Kasumi-1 (cell line): ENCODE measurements around the gene TNNT3.

Experiments
- DNase-seq, 2 experiments: peaks; one replicate each; lab custom pipeline; 2025; lab: John Stamatoyannopoulos, UW

Gene TNNT3

DNA sequence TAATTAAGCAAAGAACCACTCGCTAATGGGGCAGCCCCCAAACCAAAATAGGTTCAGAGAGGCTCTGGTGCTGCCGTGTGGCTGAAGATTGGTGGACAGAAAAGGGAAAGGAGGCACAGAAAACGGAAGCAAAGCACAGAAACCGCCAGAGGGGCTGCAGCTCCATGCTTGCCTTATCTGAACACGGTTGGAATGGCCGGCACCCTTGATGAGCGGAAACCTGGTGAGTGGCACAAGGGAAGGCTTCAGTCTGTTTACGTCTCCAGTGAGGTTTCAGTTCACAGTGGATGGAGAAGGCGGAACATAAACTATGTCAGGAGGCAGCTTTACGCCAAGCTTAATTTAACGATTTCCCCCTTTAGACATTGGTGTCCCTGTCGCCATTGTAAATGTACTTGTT lies 22.6 kb upstream of the TNNT3 start:
- DNase-seq, result peak; percentile 88 to 93

DNA sequence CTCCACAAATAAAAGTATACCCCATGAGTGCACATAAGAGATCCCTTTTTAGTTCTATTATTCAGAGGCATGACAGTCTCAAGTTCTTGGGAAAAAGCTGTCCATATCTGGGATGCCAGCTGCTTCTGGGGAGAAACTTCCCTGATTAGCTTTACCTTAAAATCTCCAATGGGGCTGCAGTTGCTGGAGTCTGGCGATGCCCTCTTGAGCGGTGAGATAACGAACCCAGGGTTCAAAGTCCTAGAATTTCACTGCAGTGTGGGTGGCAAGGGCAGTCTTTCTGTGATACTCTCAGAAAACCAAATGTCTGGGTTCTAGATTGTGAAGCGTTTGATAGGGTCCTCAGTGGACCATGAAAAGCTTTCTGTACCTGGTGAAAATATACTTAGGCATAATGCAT lies 20.4 kb upstream of the TNNT3 start:
- DNase-seq, result no peak

DNA sequence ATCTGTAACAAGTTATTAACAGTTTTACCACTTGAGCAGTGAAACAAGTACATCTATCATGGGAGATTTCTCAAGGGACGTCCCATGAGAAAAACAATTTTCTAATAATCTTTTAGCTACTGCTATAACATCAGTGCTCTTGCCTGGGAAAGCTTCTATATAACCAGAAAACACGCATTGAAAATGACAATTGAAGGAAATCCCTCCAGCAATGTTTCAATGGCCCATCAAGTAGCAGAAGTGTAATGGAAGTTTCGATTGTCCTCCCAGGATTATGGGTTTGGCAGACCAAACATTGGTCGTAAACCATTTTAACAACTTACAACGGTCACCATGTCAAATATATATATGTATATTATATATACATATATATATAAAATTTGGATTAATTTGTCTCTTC lies 19.8 kb upstream of the TNNT3 start:
- DNase-seq, result no peak

DNA sequence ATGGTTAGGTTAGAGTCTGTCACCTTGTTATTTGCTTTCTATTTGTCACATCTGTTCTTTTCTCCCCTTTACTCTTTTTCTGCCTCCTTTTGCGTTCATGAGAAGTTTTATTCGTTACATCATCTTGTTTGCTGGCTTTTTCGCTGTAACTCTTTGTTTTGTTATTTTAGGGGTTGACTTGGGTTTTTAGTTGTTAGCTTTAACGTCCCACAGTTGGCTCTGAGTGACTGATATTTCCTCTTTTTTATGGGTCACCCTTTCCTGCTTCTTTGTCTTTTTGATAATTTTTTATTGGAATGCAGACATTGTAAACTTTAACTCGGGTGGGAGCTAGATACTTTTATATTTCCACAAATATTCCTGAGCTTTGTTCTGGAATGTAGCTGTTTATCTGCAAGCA lies 13.3 kb upstream of the TNNT3 start:
- DNase-seq, result peak; percentile 25

DNA sequence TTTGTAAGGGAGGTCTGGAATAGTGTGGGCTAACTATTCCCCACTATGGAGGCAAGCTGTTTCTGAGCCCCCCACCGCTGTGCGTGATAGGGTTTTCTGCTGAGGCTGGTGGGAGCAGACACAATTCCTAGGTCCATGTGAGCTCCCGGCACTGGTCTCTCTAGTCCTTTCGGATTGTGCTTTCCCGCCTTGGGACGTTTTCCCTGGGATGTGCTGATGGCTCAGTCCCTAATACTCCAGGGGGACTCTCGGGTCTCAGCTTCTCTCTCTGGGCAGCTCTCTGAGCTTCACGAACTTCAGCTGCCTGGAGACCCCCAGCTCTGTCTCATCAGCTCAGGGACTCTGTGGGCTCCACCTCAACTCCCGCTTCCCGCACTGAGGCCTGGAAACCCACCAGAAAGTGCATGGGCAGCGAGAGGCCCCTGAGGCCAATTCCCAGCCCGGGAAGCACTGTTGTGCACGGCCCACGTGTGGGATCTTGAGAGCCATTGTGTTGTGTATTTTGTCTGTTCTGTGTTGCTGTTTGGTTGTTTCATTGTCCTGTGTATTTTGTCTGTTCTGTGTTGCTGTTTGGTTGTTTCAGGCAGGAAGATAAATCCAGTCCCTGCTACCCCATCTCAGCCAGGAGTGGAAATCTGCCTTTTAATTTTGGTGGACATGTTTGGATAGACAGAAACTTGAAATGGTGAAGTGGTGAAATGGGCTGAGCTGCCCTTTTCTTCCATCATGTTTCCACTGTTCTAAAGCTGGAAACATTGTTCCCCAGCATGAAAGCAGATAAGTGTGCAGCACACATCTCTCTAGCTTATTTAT lies 12.7 kb upstream of the TNNT3 start:
- no peak for DNase-seq

DNA sequence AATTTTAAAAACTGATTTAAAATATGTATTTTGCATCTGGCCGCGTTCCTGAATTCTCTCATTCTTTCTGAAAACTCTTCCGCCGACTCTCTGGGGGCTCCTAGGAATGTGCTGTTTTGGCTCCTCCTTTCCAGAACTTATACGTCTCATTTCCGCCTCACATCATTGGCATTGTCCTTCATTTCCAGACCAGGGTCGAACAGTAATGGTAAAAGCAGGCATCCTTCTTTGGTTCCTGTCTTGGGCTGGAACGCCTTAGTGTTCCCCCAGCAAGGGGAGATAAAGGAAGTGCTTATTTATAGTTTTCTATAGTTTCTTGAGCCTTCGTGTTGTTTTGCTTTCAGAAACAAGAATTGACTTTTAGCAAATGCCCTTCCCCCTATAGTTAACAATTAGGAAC lies 10.9 kb upstream of the TNNT3 start:
- DNase-seq, result no peak

DNA sequence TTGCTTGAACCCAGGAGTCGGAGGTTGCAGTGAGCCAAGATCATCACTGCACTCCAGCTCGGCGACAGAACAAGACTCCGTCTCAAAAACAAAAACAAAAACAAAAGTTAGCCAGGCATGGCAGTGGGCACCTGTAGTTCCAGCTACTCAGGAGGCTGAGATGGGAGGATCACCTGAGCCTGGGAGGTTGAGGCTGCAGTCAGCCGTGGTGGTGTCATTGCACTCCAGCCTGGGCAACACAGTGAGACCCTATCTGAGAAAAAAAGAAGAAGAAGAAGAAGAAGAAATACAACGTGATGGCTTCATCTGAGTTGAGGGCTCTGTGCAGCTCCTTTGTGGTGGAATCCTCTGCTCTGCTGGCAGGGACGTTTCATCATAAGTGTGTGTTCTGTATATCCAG lies 10.0 kb upstream of the TNNT3 start:
- no peak for DNase-seq

DNA sequence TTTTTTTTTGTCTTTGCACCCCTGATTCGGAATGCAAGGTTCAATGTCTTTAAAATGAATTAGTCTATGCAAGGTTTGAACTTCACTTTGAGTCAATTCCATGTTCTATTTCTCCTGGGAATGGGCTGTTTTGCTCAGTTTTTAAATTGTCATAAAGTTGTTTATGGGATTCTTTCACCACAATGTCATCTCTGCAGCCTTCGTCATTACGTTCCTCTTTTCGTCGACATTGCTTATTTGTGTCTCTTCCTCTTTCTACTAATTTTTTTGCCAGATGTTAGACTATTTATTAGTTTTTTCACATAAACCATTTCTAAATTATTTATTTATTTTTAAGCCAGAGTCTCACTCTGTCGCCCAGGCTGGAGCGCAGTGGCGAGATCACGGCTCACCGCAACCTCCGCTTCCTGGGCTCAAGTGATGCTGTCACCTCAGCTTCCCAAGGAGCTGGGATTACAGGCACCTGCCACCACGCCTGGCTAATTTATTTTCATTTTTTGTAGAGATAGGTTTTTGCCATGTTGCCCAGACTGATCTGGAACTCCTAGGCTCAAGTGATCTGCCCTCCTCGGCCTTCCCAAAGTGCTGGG lies 7.1 kb upstream of the TNNT3 start:
- peak; percentile 53 to 70 for DNase-seq

DNA sequence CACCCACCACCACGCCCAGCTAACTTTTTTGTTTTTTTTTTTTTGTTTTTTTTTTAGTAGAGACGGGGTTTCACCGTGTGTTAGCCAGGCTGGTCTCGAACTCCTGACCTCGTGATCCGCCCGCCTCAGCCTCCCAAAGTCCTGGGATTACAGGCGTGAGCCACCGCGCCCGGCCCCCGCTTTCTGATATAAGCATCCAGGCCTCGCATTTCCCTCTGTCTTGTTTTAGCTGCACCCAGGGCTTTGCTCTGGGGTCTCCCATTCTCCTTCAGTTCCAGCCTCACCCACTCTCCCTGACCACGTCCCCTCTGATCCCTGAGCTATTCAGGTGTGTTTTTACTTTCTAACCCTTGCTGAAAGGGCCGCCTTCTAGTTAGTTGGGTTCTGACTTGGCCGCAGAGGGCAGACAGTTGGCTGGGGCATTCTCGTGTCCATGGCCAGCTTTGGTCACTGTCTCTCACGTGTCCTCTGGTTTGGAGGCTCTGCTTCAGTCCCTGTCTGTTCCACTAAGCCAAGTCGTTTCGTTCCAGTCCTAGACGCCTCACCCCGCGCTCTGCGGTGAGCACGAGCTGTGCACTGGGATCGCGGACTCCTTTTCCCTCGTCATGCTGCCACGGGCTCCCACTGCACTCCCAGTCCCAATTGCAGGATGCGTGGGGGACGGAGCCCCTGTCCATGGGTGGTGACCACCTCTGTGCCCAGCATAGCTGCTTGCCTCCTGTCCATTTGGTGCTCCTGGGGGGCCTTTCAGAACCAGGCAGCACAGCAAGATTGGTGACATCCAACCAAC lies 6.0 kb upstream of the TNNT3 start:
- no peak for DNase-seq

DNA sequence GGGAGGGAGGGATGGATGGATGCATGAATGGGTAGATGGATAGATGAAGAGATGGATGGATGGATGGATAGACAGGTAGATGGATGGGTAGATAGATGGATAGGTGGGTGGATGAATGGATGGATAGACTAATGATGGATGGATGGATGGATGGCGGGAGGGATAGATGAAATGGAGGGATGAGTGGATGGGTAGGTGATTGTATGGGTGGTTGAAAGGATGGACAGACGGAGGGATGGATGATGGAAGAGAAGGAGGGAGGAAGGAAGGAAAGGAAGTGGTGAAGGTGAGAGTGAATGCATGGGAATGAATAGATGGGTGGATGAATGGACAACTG lies 3.7 kb upstream of the TNNT3 start:
- no peak for DNase-seq

DNA sequence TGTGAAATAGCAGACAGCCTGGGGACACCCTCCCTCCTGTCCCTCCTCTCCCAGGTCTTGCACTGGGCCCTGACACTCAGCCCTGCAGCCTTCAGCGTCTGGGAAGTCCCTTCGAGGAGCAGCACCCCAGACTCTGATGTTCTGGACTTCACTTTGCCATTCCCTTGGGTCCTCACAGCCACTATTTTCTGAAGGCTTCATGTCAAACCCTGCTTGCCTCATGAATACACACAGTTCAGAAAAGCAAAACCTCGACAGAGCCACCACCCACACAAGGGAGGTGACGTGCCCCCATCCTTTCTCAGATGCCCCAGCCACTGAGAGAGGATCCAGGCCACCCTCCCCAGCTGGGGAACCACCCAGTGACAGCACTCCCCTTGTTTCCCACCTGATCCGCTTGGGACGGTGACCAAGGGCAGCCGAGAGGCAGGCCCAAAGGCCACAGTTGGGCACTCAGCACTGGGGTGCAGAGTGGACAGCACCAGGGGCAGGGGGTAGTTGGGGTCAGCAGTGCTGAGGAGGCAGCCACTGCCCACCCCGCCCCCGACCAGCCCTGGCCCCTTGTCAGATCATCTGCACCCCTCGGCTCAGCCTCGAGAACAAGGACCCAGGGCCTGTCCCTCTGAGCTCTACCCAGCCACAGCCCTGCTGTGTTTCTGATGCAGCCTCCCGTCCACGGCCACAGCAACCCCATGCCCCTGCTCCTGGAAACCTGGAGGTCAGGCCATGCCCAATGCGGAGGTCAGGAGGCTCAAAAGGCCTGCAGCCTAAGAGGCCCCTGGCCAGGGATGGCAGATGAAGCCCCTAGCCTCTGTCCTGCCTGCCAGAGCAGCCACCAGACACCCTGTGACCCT lies 3.1 kb upstream of the TNNT3 start:
- no peak for DNase-seq

DNA sequence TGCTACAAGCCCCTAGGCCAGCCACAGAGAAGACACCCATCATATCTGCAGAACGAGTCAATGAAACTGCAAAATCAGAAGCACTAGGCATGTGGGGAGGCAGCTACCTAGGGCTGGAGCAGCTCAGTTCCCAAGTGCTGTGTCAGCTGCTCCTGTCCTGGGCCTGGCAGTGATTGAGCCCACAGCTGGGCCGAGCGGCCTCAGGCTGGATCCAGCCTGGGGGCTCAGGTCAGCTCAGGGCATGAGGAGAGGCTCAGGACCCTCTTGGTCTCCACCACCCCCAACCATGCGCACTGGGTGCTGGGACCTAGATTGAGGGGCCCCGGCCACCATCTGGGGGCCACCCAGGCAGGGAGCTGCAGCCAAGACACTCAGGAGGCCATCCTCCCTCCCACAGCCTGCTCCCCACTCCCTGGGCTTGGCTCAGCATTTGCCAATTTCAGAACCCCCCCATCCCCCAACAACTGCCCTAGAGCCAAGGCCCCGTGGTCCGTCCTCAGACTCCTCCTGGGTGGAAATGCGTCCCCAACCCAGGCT lies 2.4 kb upstream of the TNNT3 start:
- DNase-seq, result no peak

DNA sequence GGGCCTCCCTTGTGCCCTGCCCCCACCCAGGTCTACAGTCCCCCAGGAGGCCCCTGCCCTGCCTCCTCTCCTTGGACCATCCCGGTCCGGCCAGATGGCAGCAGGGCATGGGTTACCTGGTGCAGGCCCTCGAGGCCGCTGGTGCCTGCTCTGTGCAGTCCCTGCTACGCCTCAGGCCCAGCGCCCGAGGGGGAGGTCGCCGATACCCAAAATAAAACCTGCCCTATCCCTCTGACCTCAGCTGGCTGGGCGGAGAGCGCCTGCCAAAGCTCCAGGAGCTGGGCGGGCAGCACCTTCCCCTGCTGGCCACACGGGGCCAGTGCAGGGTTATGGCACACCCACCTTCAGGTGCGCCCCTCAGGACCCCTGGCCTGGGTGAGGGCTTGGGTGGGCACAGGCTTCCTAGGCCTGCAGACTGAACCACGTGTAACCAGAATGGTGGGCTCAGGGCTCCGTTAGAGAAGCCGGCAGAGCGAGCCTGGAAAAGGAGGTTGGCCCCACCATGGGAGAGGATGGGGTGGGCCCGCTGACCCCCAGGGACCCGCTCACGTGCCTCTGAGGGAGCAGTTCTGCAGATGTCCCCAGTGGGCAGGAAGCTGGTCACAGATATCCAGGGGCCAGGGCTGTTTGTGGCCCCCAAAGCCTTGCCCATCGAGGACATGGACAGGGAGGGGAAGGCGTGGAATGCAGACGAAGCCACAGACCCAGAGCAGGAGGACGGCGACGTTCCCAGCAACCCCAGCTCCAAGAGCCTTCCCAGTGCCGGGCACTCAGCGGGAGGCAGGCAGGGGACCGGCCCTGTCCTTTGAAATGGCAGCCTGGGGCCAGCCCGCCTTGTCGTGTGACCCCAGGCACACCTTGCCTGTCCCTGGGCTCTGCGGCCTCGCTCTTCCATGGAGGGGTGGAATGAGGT lies 1.7 kb upstream of the TNNT3 start:
- no peak for DNase-seq

DNA sequence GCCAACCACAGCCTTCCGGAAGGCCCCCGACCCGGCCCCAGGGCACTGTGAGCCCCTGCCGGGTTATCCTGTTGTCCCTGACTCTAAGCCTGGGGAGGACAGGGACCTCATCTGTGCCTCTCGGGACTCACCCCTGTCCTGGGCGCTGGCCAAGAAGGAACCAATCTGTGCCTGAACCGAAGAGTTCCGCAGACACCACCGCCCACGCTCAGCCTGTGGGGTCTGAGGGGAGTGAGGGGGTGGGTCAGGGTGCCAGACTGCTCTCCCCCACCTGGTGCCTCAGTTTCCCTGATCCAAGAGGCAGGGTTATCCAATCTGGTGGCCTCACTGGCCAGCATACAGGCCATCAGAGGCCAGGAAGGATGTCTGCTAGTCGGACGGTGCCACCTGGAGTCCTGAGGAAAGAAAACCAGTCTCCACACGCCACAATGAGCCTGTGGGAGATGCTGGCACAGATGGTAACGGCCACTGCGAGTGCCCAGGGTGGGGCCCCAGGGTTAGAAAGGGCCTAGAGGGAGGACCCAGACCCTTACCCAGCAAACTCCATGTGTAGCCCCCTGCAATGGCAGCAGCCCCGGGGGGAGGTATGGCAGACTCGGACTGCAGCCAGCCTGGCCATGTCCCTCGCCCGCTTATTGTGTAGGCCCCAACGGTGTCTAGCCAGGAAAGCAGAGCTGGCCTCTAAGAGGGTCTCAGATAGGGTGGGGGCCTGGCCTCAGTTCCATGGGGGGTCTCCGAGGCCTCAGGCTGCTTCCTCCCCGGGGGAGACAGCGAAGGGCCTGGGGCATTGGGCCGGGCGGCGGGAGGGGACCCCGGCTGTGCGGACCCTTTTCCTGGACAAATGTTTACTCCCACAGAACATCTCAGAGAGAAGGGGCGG lies 827 bp upstream of the TNNT3 start:
- no peak for DNase-seq

DNA sequence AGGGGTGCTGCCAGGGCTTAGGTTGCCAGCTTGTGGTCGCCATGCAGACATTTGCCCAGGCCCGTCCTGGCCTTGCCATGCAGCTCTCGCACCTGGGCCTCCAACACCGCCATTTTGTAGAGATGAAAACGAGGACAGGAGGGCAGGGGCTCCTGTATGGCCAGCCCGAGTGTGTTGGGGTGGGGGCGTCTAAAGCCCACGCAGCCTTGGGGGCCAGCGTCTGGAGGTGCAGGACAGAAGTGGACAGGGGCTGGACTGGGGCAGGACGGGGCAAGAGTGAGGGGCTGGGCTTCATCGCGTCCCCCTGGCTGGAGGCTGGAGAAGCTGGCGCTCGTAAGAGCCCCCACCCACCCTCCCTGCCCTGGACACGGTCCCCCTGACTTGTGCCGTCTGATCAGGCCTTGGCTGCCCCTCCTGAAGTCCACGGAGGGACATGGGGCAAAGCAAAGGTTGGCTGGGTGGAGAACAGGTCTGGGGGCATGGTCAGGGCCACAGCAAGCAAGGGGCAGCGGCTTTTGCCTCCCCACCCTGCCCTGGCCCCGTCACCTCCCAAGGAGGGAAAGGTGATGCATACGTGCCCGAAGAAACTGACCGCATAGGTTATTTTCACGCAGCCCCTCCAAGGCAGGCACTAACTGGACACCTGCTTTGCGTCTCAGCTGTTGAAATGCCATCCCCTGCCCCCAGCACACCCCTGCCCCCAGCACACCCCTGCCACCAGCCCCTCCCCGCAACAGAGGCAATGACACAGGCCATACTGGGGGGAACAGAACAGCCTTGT lies 815 bp downstream of the TNNT3 start:
- DNase-seq, result no peak

DNA sequence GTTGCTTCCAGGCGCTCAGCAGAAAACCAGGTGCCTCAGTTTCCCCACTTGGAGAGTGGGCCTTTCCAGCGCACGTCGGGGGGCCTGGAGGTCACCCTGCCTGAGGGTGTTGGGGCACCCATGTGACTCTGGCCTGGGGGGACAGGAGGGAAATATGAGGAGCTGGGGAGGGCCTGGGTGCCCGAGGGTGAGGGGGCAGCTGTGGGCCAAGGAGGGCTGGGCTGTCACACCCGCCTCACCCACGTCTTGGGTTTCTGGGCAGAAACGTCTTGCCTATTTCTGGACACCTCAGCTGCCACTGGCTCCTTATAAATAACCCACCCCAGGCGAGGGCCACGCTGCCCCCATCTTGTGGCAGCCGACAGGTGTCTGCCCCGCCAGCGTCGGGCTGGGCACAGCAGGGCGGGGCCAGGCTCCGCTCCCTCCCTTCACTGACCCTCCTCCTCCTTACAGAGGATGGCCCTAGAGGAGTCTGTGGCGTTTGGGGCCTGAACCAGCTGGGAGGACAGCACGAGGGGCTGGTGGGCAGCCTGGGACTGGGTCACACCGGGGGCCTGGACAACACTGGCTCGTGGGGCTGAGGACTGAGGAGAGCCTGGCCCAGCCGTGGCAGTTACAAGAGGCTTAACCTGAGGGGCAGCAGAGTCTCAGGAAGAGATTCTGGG lies 1.5 kb downstream of the TNNT3 start:
- no peak for DNase-seq

DNA sequence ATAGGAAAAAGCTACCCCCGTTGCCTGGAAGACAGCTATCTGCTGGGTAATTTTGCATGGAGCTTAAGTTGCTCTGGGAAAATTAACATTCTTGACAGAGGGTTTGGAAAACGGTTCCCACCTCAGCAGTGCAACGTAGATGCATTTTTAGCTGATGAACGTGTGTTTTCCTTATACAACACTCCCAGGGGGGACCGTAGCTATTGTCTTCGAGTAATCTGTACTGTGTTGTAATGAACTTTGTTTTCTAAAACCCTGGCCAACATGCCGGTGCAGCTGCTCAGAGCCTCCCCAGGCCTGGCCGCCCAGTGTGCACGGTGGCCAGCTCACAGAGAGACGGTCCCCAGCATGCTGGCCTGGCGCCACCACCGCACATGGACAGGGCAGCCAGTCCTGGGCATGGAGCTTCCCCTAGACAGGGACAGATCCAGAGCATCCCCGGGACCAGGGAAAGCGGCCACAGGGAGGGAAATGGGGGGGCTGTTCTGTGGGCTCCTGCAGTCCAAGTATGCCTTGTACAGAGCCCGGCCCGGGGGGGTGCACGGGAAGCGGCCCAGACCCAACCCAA lies 2.2 kb downstream of the TNNT3 start:
- no peak for DNase-seq

DNA sequence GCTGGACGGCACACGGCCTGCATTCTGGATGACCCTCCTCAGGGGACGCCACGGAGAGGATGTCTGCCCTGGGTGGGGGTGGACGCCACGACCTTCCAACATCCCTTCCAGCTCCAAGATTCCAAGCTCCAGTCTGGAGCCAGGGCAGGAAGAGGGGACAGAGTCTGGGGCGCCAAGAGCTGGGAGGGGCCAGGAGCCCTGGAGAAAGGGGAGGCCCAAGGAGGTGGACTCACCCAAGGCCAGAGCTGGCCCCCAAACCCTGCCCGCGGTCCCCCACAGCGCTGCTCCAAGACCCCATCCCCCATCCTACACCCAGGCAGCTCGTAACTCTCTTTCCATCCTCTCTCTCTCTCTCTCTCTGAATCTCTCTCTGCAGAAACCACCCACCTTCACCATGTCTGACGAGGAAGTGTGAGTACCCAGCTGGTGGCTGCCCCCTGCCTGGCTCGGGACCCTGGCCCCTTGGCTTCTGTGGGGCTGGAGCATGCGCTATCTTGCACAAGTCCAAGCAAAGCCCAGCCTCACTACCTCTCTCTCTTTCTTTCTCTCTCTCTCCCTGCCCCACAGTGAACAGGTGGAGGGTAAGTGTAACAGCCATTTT lies 3.1 kb downstream of the TNNT3 start:
- DNase-seq, result no peak
